ENCODE results near the gene ZBTB16. TPM values are rescaled to one million over a fixed set of nuclear protein-coding genes. Genes with fewer than 3 reads are reported as not detected.

ZBTB16 gene
- total RNA-seq, 1 experiment from 2014 or later: not detected

- DNase-seq (ENCODE audit: low read depth): no peak
These were observed 182.5 kb downstream of the ZBTB16 start for GRCh38 chr11:114242032-114242431.

- no peak for DNase-seq (ENCODE audit: low read depth)
These were observed 184.2 kb downstream of the ZBTB16 start for GRCh38 chr11:114243461-114244372.

DNA sequence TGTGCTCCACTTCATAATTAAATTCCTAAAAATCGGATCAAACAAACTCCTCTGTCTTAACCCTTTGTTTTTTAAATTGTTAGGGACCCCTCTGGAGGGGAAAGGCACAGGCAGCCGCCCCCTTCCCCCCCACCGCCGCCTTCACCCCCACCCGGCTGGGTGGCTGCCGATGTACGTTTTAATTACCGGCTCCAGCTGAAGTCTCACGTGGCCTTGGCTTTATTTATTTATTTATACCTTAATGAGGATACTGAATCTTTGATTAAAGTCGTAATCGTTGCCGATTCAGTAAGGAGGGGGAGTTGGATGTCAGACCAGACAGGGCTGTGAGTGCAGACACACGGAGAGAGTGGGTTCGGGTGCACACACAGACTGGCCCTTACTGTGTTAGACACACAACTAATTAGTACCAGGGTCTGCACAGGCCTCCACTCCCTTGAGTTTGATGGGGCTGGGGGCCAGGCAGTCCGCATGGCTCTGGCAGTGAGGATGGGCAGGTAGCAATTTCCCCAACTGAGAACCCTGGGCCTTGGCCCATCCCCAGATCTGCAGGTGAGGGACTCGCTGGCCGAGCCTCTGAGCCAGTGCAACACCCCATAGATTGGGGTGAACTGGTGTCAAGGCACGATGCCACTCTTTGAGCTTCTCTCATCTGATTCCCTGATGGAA lies 185.3 kb downstream of the ZBTB16 start:
- no peak for DNase-seq (ENCODE audit: low read depth)

DNA sequence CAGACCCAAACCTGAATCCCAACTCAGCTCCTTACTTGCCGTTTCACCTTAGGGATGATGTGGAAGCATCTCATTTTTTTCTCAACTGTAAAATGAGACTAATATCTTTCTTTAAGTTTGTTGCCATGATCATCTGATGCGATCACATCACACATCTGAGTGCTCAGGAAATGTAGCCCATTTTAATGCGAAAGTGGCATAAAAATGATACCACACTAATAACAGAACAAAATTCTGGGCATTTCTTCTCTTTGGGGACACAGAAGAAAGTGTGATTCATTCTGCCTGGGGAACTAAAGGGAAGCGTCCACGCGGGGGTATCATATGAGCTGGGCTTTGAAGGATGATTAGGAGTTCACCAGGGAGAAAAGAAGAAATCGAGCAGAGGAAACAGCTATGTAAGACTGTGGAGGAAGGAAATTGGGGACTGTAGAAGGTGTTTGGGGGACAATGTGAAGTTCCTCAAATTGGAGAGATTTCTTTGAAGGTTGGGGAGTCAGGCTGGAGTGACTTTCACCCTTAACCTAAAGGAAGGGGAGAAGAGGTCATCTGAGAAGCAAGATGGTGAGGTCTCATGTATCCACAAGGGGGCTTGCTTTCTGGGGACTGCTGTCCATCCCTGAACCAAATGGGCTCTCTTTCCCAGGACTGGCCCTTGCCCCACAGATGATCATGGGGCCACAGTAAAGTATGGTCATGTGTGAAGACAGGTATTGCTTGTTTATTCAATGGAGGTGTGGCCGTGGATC lies 187.0 kb downstream of the ZBTB16 start:
- DNase-seq (ENCODE audit: low read depth): no peak

GRCh38 chr11:114247070-114247789 lies 187.7 kb downstream of the ZBTB16 start:
- no peak for DNase-seq (ENCODE audit: low read depth)

DNA sequence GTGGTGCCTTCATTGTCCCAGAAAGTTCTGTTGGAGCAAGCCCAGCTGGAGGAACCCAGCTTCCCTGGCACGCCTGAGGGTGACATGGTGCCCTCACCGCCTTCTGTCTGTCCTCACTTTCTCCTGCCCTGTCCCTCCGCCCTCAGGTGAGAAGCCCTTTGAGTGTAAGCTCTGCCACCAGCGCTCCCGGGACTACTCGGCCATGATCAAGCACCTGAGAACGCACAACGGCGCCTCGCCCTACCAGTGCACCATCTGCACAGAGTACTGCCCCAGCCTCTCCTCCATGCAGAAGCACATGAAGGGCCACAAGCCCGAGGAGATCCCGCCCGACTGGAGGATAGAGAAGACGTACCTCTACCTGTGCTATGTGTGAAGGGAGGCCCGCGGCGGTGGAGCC lies 190.7 kb downstream of the ZBTB16 start:
- no peak for DNase-seq (ENCODE audit: low read depth)

GRCh38 chr11:114250993-114251814 lies 191.7 kb downstream of the ZBTB16 start:
- no peak for DNase-seq (ENCODE audit: low read depth)

GRCh38 chr11:114251815-114252337 lies 192.4 kb downstream of the ZBTB16 start:
- DNase-seq (ENCODE audit: low read depth): no peak

DNA sequence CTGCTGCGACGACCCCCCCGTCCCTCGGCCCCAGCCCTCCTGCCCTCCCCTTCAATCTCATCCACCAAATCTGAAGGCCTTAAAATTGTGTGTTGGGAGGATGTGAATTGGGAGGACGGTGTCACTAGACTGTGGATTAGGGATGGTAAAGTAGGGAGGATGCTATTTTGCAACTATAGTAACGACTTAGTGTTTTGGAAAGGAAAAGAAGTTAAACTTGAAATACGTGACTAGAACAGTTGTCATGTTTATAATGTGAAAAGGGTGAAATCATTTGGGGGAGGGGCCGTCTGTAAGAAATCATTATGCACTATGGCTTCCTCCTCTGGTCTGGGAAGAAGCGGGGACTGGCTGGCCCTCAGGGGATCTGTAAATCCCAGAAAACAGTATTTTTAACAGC lies 193.3 kb downstream of the ZBTB16 start:
- no peak for DNase-seq (ENCODE audit: low read depth)

DNA sequence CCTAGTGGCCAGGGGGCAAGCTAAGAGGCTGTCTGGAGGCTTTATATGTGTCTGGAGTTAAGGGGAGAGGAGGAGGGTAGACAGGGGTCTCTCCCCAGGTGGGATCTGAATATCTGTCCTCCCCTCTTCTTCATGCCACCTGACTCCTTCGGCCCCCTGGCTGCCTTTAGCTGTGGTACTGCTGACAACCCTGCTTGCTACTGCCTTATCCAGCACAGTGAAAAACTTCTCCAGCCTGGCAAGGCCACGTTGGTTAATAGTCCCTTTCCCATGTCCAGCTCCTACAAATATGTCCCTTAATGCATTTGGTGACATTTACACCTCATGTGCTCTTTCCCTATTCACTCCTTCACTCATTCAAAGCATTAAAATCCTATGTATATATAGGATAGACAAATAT lies 194.3 kb downstream of the ZBTB16 start:
- DNase-seq (ENCODE audit: low read depth): no peak

DNA sequence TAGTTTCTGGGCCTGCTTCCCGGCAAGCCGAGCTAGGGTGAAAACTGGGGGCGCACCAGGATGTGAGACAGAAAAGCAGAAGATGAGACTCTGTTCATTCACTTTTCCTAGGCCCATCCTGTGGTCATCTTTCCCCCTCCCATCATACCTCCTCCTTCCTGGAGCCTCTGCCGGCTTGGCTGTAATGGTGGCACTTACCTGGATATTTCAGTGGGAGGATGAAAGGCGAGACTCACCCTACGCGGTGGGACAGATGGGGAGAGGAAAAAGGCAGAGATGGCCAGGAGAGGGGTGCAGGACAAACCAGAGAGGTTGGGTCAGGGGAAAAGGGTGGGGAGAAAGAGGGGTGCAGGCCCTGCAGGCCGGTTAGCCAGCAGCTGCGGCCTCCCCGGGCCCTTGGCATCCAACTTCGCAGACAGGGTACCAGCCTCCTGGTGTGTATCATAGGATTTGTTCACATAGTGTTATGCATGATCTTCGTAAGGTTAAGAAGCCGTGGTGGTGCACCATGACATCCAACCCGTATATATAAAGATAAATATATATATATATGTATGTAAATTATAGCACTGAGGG lies 195.1 kb downstream of the ZBTB16 start:
- DNase-seq (ENCODE audit: low read depth): no peak

GRCh38 chr11:114255289-114255688 lies 195.8 kb downstream of the ZBTB16 start:
- no peak for DNase-seq (ENCODE audit: low read depth)

- no peak for DNase-seq (ENCODE audit: low read depth)
These were observed 196.9 kb downstream of the ZBTB16 start for GRCh38 chr11:114256176-114256966.

- DNase-seq (ENCODE audit: low read depth): no peak
These were observed 197.4 kb downstream of the ZBTB16 start for GRCh38 chr11:114256967-114257286.

DNA sequence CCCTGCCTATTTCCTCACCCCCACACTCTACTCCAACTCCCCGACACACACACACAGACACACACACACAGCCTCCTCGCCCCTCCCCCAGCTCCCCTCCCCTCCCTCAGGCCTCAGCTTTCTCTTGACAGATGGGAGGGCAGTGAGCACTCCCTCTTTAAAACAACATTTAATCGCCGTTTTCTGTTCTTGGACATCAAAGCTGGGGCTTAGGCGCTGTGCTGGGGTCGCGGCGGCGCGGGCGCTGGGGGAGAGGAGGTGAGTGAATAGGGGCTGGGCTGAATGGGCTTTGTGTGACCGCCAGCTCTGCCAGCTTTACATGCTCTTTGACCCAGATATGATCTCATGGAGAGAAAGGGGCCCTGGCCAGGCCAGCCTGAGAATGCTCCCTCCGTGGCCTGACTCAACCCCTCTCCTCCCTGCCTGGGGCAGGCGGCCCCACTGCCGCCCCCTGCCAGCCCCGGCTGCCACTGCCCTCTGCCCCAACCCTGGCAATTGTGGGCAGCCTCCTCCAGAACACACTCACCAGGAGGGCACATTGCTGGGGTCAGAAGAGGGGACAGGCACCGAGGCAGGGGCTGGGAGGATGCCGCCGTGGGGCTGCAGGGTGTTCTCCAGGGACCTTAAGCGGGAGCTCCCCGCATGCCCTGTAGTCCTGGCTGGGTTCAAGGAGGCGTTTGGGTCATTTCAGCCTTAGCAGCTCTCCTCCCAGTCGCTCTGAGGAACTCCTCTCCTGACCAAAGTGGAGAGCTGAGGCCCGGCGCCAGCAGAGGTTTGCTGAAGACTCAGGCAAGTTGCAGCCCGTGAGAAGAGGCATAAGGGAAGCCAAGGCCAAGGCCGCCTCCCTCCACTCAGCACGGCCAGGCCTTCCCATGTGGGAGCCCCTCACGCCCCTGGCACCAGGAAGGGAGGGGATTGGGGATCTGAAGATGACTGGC lies 198.4 kb downstream of the ZBTB16 start:
- DNase-seq (ENCODE audit: low read depth): no peak

GRCh38 chr11:114258696-114259095 lies 199.2 kb downstream of the ZBTB16 start:
- DNase-seq (ENCODE audit: low read depth): no peak

GRCh38 chr11:114259124-114259526 lies 199.6 kb downstream of the ZBTB16 start:
- no peak for DNase-seq (ENCODE audit: low read depth)

DNA sequence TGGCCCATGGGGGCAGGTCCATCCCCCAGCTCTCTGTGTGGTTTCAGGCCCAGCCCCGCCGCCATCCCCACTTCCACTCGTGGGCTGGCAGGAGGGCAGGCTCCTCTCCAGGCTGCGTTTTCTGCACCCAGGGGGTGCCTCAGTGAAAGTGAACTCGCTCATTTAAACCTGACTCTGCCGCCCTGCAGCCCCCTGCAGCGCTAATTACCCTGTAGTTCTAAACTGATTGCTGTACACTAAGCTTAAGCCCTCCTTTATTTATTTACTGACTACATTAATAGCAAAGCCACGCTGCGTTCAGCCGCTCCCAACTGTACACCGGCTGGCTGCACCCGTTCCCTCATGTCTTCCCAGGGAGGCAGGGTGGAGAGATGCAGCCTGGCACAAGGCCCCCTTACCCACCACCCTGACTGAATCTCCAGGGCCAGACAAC lies 200.1 kb downstream of the ZBTB16 start:
- DNase-seq (ENCODE audit: low read depth): no peak
